AG20443 (cell line): ENCODE results near the gene KHDRBS2.
A peak's percentile ranks its signal among the peaks of the same experiment; 100 is the strongest.

Experiments used
- DNase-seq: peaks from one replicate; pipeline ENCODE4 v3.0.0; 2012; ENCODE audit warnings: low spot score, mixed read lengths

KHDRBS2 gene

GRCh38 chr6:62285612-62286469 lies at the start of gene KHDRBS2:
KHDRBS2 (minus strand) TSS chr6:62286225.
- peak; percentile 22 for DNase-seq

GRCh38 chr6:62328607-62329006 lies 42.6 kb upstream of the KHDRBS2 start:
- DNase-seq: no peak

DNA sequence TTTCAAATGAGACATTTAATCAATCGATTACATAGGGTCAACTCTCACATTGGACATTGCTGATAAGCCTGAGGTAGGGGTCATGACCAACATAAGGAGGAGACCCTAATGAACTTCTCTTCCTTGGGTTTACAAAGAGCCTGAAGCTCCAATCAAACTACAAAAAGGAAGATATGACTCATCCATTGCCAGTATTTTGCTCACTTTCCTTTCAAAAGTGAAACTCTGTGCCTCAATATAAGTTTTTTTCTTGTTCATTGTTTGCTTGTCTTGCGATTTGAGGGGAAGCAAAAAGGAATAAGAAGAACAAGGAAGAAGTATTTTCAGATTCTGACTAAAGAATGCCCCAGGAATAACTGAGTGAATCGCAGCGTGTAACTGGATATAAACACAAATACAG lies 38.8 kb upstream of the KHDRBS2 start:
- no peak for DNase-seq

GRCh38 chr6:62323818-62324431 lies 37.9 kb upstream of the KHDRBS2 start:
- DNase-seq: no peak

DNA sequence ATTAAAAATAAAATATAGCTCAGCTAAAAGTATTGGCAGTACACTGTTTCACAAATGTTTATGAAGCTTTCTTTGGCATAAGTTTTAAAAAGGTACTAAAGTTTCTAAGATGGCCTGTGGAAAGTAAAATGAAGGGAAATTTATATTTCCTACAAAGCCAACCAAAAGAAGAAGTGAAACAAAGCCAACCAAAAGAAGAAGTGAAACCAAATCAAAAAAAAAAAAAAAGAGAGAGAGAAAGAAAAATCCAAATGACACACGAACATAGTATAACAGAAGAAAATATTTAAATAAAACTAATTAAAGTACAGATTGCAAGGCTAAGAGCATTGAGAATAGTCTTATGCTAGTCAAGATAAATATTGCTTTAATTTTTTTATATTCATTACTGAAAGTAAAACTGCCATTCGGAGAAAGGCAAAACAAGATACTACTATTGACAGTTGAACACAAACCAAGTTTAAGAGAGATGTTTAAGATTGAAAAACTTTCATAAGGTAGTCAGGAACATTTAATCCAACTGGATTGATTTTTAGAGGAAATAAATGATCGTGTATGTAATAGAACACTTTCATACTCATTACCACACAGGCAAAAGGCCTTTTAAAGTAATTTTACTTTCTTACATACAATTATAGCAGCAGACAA lies 12.8 kb upstream of the KHDRBS2 start:
- no peak for DNase-seq

DNA sequence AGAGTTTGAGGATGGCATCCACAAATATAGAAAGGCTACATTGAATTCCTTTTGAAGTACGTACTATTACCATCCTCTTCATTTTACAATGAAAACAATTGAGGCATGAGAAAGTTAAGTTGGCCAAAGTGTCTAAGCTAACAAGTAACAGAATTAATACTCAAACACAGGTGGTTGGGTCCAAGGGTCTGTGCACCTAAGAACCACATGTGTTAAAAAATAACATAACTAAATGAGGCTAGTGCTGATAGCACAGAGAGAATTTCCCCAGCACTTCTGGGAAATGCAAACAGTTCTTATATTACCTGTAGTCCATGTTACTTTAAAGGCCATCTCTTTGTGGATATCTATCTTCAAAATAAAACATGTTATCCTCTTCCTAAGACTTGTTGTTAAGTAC lies 10.5 kb upstream of the KHDRBS2 start:
- no peak for DNase-seq

DNA sequence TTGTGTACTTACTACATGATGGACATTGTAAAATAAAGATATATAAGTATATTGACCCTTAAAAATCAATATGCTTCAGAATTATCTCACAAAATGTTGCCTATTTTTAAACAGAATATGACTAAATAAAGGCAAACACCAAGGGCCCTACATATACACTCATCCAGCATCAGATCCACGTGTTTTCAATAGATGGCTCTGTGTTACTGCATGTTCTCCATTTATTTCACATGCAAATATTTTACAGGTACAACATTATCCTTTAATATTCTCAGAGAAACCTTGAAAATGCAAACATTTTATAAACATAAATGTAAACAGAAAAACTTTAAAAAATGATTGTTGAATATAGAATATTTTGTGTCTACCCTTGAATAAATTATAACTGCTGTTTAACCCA lies 2.9 kb upstream of the KHDRBS2 start:
- DNase-seq: no peak

DNA sequence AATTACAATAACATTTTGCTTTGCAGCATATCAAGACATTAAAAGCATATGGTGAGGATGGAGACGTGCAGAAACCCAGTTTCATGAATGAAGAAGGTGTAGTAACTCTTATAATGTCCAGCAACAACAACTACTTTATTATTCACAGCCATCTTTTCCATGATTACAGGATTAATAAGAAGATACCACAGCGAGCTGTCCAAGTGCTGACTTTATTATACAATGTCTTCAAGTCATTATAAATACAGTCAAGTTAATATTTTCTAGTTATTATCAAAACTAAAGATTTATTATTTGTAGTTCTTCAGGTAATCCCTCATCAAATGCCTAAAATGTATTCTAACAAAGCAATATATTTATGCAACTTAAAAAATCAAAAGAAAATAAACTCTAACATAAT lies 2.5 kb upstream of the KHDRBS2 start:
- no peak for DNase-seq

DNA sequence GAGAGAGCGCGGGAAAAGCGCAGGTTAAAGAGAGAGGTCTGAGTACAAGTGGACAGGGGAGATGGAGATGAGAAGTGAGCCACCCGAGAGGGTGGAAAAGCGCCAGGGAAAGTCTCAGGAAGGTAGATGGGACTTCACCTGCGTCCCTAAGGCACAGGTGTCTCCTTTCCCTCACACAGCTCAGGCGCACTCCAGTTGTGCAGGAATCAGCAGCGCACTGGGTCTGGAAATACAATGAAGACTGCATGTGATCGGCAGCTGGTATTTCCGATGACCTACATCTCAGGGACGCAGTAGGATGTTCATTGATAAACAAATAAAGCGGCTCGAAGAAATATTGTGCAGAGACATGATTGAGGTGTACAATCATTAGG lies 432 bp upstream of the KHDRBS2 start:
- DNase-seq: no peak

GRCh38 chr6:62284725-62285124 lies 1.3 kb downstream of the KHDRBS2 start:
- no peak for DNase-seq

DNA sequence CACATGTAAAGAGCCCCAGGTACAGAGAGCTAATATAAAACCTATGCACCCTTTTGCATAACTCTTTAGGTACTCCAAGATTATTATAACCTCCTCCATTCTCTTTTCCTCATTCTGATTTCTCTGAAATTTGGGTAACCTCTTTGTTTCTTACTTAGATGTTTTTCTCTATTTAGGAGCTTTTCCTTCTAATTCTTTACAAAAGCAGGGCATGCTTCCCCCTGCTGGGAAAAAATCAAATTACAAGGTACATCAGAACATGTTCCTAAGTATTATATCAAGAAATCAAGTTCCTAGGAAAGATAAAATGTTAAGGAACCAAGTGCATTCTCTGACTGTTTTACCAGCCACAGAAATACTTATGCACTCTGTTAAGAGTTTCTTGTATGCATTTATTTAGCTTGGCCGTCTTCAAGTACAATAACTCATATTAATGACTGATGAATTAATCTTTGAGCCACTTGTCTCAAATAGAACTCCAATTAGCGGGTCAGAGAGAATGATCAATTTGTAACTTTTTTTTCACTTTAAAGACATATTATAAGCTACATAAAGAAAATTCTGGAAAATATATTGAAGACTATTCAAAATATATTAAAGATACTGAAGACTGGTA lies 2.1 kb downstream of the KHDRBS2 start:
- no peak for DNase-seq

- DNase-seq: no peak
Measured at GRCh38 chr6:62283365-62283764, 2.7 kb downstream of the KHDRBS2 start.

DNA sequence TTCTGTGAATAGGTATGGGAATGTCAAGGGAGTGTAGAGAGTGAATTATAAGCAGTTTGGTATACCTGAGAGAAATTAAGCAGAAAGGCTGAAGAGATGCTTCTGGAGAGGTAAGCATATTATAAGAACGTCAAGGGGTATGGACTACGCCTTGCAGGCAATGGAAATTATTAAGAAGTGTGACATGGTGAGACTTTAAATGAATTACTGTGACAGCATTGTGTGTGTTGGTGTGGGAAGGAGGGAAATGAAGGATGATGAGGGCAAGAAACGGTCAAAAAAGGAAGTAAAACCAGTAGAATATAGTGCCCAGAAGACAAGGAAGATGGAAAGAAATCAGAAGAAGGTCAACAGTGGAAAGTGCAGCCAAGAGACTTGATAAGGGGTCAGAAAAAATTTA lies 5.9 kb downstream of the KHDRBS2 start:
- no peak for DNase-seq

- no peak for DNase-seq
Measured at GRCh38 chr6:62272114-62272513, 13.9 kb downstream of the KHDRBS2 start.

GRCh38 chr6:62265906-62266525 lies 20.0 kb downstream of the KHDRBS2 start:
- DNase-seq: no peak

DNA sequence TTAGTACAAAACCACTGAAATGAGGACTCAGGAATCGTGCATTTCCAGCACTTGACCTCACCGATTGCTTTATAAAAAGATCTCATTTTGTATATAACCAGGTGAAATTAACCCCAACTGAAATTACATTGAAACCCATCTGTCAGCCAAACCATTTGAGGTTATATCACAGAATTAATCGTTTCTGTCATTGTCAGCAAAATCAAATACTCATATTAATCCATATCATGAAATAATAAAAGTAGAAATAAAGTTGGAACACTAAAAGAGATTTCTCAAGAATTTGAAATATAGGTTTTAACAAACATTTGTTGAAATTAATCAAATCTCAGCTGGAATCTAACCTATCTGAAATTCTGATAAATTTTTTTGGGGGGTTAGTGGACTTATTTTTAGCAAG lies 23.7 kb downstream of the KHDRBS2 start:
- DNase-seq: no peak

DNA sequence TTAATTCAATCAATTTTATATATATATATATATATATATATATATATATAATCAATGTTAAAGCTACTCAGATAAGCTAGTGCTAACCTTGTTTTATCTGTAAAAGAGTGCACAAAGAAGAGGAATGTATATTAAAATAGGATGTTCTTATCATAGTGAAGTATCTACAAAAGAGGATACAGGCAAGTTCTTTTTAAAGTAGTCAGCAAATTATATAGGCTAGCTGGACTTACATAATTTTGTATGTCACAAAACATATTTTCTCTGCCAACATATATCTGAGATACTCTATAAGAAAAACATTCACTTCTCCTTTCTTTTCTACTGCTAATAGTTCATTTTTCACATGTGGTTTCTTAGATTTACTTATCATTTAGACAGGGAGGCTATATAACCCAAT lies 39.9 kb downstream of the KHDRBS2 start:
- no peak for DNase-seq

GRCh38 chr6:62236784-62237183 lies 49.2 kb downstream of the KHDRBS2 start:
- no peak for DNase-seq

- DNase-seq: no peak
Measured at GRCh38 chr6:62229231-62229630, 56.8 kb downstream of the KHDRBS2 start.

DNA sequence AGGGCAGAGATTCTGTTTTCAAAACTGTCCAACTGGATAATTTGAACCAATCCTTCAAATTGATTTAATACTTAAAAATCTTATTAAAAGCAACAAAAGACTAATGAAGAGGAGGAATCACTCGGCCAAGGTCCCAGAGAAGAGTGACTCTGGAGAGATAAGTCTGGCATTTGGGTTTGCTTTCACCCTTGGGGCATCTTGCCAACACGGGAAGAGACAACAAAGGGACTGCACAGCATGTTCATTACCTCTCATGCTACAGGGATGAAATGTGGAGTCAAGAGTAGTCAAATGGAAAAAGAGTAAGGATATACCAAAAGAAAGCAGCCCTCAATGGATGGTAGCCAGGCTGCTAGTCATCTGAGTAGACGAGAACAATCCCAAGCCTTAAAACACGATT lies 68.2 kb downstream of the KHDRBS2 start:
- DNase-seq: no peak

DNA sequence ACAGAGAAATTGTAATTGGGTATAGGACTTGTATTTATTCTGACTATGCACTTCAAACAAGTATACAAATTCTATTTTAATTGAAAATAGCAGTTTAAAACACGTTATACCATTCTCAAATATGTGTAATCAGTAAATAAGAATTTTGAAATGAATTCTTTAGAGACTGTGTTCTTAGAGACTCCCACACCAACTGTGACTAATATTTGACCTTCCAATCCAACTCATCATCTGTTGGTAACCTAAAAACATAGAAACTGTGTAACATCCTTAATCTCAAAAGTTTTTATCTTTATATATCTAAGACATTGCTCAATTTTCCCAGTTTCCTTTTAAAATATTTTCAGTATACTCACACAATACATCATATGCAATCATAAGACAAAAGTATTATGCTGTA lies 83.9 kb downstream of the KHDRBS2 start:
- DNase-seq: no peak

DNA sequence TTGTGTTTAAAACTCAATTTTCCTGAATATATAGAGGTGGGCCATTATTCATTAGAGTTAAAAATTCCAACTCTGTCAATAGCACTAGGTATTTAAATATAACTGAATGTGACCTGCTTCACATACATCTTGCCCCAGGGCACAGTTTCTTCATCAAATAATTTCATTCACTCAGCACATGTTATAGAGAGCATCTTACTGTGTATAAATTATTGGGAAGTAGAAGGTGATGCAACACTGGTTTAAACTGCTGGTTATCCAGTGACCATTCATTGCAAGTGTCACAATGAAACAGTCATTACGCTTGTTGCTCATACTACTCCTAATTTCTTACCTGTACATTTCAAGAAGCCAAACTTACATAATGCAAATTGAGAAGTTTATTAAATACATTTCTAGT lies 93.4 kb downstream of the KHDRBS2 start:
- no peak for DNase-seq
